Measurements from ENCODE around the gene TMEM167B. TPM values are rescaled to one million over a fixed set of nuclear protein-coding genes. Genes with fewer than 3 reads are reported as not detected.

Gene TMEM167B
- total and polyA plus RNA-seq, 2 of the 4 experiments (the other 2 are of a cell fraction): 21.6 to 32.1 TPM

DNA sequence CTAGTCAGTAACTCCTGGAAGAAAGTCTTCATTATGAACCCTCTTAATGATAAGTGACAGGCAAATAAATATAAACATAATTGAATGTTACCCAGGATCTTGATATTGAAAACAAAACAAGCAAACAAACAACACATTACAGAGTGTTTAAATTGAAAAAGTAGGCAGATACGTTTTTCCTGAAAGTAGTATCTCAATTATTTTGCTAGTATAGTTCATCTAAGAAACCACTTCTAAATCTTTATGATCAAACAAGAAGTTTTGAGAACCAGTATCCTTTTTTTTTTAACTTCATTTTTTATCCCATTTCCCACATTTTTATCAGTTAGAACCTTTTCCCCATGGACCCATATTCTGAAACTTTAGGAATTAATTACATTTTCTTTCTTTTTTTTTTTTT, 45.0 kb upstream of the TMEM167B start:
- H2BK120ac ChIP-seq (ENCODE audit: low read depth, low read length): no peak overlapping the region
- H2AK5ac ChIP-seq (ENCODE audit: low read depth, low read length): no peak overlapping the region
- dilution Hi-C loops (cut with HindIII; ENCODE audit: low sequenced_read_pairs, unreplicated experiment) (no loop called here), intact Hi-C loops (cut with micrococcal nuclease) (no loop called here), in situ Hi-C loops (cut with MboI; ENCODE audit: low sequenced_read_pairs) (no loop called here)
- H4K5ac ChIP-seq (ENCODE audit: low read depth, low read length): no peak overlapping the region
- DNase-seq (no peak), ATAC-seq (ENCODE audit: low read depth) (no peak)
- H3K79me1 ChIP-seq (ENCODE audit: low read depth in 1 of 2, low read length in 2 of 2): 0 out of 4 replicates have a peak, but pooled peaks cover 0 to 4% of the 10 kb centered on the region in 2 experiments
- H4K20me1 ChIP-seq (ENCODE audit: insufficient read depth, low read length): no peaks in the 10 kb centered on the region
- no peak overlapping the region for H4K91ac ChIP-seq (ENCODE audit: insufficient read depth, low read depth, low read length)
- H3K4me1 ChIP-seq (ENCODE audit: control insufficient read depth, insufficient read depth, low read length): no peaks in the 10 kb centered on the region
- WGBS, 2 experiments (ENCODE audit: extremely low coverage in 2 of 2, insufficient read length in 1 of 2): no CpG with 5 or more reads among the region's 1 CpG
- no peak overlapping the region for H3K9ac ChIP-seq (ENCODE audit: low read depth, low read length)
- no TSS peak for BruUV-seq (replicated peaks)
- H2BK20ac ChIP-seq (ENCODE audit: low read depth, low read length): no peak overlapping the region
- no peak overlapping the region for H3K23ac ChIP-seq (ENCODE audit: low read depth, low read length)
- peaks cover 3% of the 10 kb centered on the region; the same call in 1 of the 2 replicates for H3K9me1 ChIP-seq (ENCODE audit: insufficient read depth, low read length)
- no peak overlapping the region for H3K14ac ChIP-seq (replicated peaks; ENCODE audit: low read depth, low read length)
- no peak overlapping the region for H2BK5ac ChIP-seq (ENCODE audit: low read depth, low read length, poor library complexity, severe bottlenecking)
- no peak overlapping the region for H3K4ac ChIP-seq (ENCODE audit: low read depth, low read length)
- no peak overlapping the region for H2BK15ac ChIP-seq (ENCODE audit: low read depth, low read length)
- no peaks in the 10 kb centered on the region for H3K27me3 ChIP-seq (ENCODE audit: control insufficient read depth, insufficient read depth, low read length)
- H3K9me3 ChIP-seq (ENCODE audit: control insufficient read depth, insufficient read depth, low read length): no peaks in the 10 kb centered on the region
- H2AFZ ChIP-seq (replicated peaks; ENCODE audit: low read length, poor library complexity): no peak overlapping the region
- no peak overlapping the region for H3K27ac ChIP-seq (ENCODE audit: insufficient read depth, low read length)
- H3K4me3 ChIP-seq (ENCODE audit: insufficient read depth, low read depth, low read length): no peak overlapping the region
- H4K8ac ChIP-seq (ENCODE audit: low read depth in 2 of 2, low read length in 2 of 2): no peak overlapping the region
- no peak overlapping the region for H3K18ac ChIP-seq (ENCODE audit: low read depth, low read length)
- ChIA-PET CTCF (no interaction called here), POLR2A (ENCODE audit: unreplicated experiment) (no interaction called here)
- no peak overlapping the region for H3K56ac ChIP-seq (ENCODE audit: extremely low read depth, insufficient read depth, low read length)
- TF ChIP-seq POLR2A (IDR thresholded peaks at IDR 0.05; ENCODE audit: low read depth, low read length) (no peak), RFX5 (IDR thresholded peaks at IDR 0.05; ENCODE audit: low read depth, low read length) (no peak), CEBPB (IDR thresholded peaks at IDR 0.05; ENCODE audit: low read depth, low read length) (no peak), CHD1 (IDR thresholded peaks at IDR 0.05; ENCODE audit: low read depth, low read length) (no peak), SMC3 (IDR thresholded peaks at IDR 0.05; ENCODE audit: low read depth, low read length) (no peak), BHLHE40 (IDR thresholded peaks at IDR 0.05; ENCODE audit: low read depth, low read length) (no peak), RCOR1 (IDR thresholded peaks at IDR 0.05; ENCODE audit: insufficient replicate concordance, low read length) (no peak), NFE2L2 (IDR thresholded peaks at IDR 0.05; ENCODE audit: low read depth, low read length) (no peak), MXI1 (IDR thresholded peaks at IDR 0.05; ENCODE audit: borderline replicate concordance, low read depth, low read length) (no peak), RAD21 (IDR thresholded peaks at IDR 0.05; ENCODE audit: low read length) (no peak)
- TF ChIP-seq, protein P1, sequence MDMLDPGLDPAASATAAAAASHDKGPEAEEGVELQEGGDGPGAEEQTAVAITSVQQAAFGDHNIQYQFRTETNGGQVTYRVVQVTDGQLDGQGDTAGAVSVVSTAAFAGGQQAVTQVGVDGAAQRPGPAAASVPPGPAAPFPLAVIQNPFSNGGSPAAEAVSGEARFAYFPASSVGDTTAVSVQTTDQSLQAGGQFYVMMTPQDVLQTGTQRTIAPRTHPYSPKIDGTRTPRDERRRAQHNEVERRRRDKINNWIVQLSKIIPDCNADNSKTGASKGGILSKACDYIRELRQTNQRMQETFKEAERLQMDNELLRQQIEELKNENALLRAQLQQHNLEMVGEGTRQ (IDR thresholded peaks at IDR 0.05; ENCODE audit: low read depth, low read length): no peak
- TF ChIP-seq, protein P2, sequence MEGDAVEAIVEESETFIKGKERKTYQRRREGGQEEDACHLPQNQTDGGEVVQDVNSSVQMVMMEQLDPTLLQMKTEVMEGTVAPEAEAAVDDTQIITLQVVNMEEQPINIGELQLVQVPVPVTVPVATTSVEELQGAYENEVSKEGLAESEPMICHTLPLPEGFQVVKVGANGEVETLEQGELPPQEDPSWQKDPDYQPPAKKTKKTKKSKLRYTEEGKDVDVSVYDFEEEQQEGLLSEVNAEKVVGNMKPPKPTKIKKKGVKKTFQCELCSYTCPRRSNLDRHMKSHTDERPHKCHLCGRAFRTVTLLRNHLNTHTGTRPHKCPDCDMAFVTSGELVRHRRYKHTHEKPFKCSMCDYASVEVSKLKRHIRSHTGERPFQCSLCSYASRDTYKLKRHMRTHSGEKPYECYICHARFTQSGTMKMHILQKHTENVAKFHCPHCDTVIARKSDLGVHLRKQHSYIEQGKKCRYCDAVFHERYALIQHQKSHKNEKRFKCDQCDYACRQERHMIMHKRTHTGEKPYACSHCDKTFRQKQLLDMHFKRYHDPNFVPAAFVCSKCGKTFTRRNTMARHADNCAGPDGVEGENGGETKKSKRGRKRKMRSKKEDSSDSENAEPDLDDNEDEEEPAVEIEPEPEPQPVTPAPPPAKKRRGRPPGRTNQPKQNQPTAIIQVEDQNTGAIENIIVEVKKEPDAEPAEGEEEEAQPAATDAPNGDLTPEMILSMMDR (conservative IDR thresholded peaks at IDR 0.05; ENCODE audit: low read depth, low read length): no peak
- TF ChIP-seq, protein P3, sequence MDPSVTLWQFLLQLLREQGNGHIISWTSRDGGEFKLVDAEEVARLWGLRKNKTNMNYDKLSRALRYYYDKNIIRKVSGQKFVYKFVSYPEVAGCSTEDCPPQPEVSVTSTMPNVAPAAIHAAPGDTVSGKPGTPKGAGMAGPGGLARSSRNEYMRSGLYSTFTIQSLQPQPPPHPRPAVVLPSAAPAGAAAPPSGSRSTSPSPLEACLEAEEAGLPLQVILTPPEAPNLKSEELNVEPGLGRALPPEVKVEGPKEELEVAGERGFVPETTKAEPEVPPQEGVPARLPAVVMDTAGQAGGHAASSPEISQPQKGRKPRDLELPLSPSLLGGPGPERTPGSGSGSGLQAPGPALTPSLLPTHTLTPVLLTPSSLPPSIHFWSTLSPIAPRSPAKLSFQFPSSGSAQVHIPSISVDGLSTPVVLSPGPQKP (IDR thresholded peaks at IDR 0.05; ENCODE audit: borderline replicate concordance, low read depth, low read length): no peak
- H3K36me3 ChIP-seq (ENCODE audit: control insufficient read depth, insufficient read depth, low read length): no peaks in the 10 kb centered on the region
- H3K4me2 ChIP-seq (ENCODE audit: low read depth, low read length): no peak overlapping the region
- H2AK9ac ChIP-seq (replicated peaks; ENCODE audit: low read depth, low read length, poor library complexity): no peak overlapping the region
